ENCODE results near the gene HOXC12. TPM values are rescaled to one million over a fixed set of nuclear protein-coding genes. Genes with fewer than 3 reads are reported as not detected.

The HOXC12 gene
- total RNA-seq, 6 donors from 2014 or later = not detected

- TF ChIP-seq POLR2A (IDR thresholded peaks at IDR 0.05) = no peak
- TF ChIP-seq POLR2AphosphoS5 (IDR thresholded peaks at IDR 0.05) = no peak
- TF ChIP-seq, protein P1, sequence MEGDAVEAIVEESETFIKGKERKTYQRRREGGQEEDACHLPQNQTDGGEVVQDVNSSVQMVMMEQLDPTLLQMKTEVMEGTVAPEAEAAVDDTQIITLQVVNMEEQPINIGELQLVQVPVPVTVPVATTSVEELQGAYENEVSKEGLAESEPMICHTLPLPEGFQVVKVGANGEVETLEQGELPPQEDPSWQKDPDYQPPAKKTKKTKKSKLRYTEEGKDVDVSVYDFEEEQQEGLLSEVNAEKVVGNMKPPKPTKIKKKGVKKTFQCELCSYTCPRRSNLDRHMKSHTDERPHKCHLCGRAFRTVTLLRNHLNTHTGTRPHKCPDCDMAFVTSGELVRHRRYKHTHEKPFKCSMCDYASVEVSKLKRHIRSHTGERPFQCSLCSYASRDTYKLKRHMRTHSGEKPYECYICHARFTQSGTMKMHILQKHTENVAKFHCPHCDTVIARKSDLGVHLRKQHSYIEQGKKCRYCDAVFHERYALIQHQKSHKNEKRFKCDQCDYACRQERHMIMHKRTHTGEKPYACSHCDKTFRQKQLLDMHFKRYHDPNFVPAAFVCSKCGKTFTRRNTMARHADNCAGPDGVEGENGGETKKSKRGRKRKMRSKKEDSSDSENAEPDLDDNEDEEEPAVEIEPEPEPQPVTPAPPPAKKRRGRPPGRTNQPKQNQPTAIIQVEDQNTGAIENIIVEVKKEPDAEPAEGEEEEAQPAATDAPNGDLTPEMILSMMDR (IDR thresholded peaks at IDR 0.05) = no peak
- TF ChIP-seq EP300 (IDR thresholded peaks at IDR 0.05) = no peak
- 9 to 11% methylated on average over 32 to 33 of the region's 39 CpGs for WGBS, 2 donors
- peaks cover 0 to 83% (median 50%) of the 10 kb centered on the region in 4 donors for H3K27me3 ChIP-seq
- ATAC-seq (ENCODE audit: low FRiP score in 2 of 2) (no peak), DNase-seq (no peak)
- no peak overlapping the region for H3K27ac ChIP-seq
- peaks cover 0 to 21% (median 5%) of the 10 kb centered on the region in 4 donors for H3K4me1 ChIP-seq
- H3K36me3 ChIP-seq = no peaks in the 10 kb centered on the region
- H3K9me3 ChIP-seq = no peaks in the 10 kb centered on the region
- no peak overlapping the region for H3K4me3 ChIP-seq
Measured at GRCh38 chr12:53960187-53961024, 5.7 kb downstream of the HOXC12 start.

GRCh38 chr12:53961025-53961761 is 6.5 kb downstream of the HOXC12 start:
- no peaks in the 10 kb centered on the region for H3K36me3 ChIP-seq
- peaks cover 0 to 23% (median 6%) of the 10 kb centered on the region in 4 donors for H3K4me1 ChIP-seq
- peak in 1 of 2 donors; percentile 29 for ATAC-seq (ENCODE audit: low FRiP score in 2 of 2)
- TF ChIP-seq, protein P1 (IDR thresholded peaks at IDR 0.05) = no peak
- TF ChIP-seq POLR2AphosphoS5 (IDR thresholded peaks at IDR 0.05) (no peak), POLR2A (IDR thresholded peaks at IDR 0.05) (no peak), EP300 (IDR thresholded peaks at IDR 0.05) (no peak)
- H3K27me3 ChIP-seq = peaks cover 0 to 83% (median 51%) of the 10 kb centered on the region in 4 donors
- WGBS, 2 donors = 3% methylated on average over 34 of the region's 72 CpGs; no CpG with 5 or more reads in 1 of the 2 donors
- no peak overlapping the region for H3K27ac ChIP-seq
- no peak overlapping the region for H3K4me3 ChIP-seq
- peak in 1 of 2 donors; percentile 80 for DNase-seq
- no peaks in the 10 kb centered on the region for H3K9me3 ChIP-seq

DNA sequence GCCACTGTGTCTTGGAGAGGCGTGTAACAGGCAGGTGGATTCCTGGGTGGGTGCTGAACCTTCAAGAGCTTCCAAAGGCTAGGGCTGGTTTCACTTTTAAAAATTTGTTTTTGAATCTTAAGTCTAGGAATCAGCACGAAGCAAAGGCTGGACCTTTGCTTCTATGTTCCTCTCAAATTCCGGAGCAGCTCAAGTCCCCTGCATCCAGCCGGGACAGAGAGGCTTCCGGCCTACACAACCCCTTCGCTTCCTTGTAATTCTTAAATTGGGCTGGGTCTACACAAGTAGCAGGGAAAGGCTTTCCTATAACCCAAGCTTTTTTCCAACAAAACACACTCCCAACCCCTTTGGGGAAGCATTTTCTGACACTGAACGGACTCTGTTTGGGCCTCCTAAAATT is 8.3 kb downstream of the HOXC12 start:
- H3K9me3 ChIP-seq = no peaks in the 10 kb centered on the region

DNA sequence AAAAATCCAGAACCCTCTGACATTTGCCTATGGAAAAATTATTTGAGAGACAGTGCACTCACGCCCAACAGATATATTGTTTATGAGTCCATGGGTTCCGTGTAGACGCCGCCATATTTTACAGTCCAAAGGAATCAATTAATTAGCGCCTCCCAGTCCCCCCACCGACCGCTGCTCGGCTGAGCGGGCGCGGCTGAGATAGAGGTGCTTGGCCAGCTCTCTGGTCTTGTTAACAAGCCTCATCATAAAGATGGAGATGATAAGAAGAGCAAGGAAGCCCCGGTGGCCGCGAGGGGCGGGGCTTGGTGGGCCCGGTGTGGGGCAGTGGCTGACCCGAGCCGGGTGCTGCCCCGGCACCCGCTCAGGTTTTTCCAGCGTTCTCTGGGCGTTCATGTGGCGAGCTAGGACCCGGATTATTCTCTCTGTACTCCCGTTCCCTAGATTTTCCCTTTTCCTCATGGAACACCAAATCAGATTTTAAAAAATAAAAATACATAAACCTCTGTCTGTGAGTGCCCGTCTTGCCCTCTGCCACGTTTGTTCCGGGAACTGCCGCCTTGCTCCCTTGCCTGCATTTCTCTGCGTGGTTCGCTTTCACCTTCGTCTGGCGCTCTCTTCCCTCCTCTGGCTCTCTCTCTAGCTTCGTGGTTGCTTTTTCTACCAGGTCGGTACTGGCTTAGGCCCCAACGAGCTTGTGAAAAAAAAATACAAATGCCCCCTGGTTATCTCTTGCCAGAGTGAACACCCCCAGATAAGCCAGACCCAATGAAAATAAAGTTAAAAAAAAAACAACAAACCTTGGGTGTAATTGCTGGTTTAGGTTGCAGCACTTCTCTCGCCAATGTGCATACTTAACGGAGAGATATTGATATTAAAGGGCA is 9.0 kb downstream of the HOXC12 start:
- no peaks in the 10 kb centered on the region for H3K9me3 ChIP-seq
- ATAC-seq (ENCODE audit: low FRiP score in 2 of 2) = no peak
- no peak overlapping the region for H3K4me3 ChIP-seq
- no peak overlapping the region for H3K27ac ChIP-seq
- WGBS, 2 donors = 10 to 11% methylated on average over 30 to 38 of the region's 38 CpGs
- DNase-seq = peak in 1 of 2 donors; percentile 85
- no peaks in the 10 kb centered on the region for H3K36me3 ChIP-seq
- H3K4me1 ChIP-seq = peaks cover 0 to 29% (median 12%) of the 10 kb centered on the region in 4 donors
- H3K27me3 ChIP-seq = peaks cover 0 to 79% (median 43%) of the 10 kb centered on the region in 4 donors
- no peak for TF ChIP-seq EP300 (IDR thresholded peaks at IDR 0.05)
- TF ChIP-seq, protein P1 (IDR thresholded peaks at IDR 0.05) = no peak
- TF ChIP-seq POLR2A (IDR thresholded peaks at IDR 0.05) = no peak
- no peak for TF ChIP-seq POLR2AphosphoS5 (IDR thresholded peaks at IDR 0.05)

More for the DNA sequence above, 8.3 kb downstream of the HOXC12 start:
- no peak for DNase-seq
- TF ChIP-seq, protein P1 (IDR thresholded peaks at IDR 0.05) = no peak
- TF ChIP-seq POLR2AphosphoS5 (IDR thresholded peaks at IDR 0.05) (no peak), POLR2A (IDR thresholded peaks at IDR 0.05) (no peak), EP300 (IDR thresholded peaks at IDR 0.05) (no peak)
- no peak for ATAC-seq (ENCODE audit: low FRiP score in 2 of 2)
- H3K4me1 ChIP-seq = peaks cover 0 to 29% (median 12%) of the 10 kb centered on the region in 4 donors
- no peak overlapping the region for H3K27ac ChIP-seq
- peaks cover 0 to 81% (median 46%) of the 10 kb centered on the region in 4 donors for H3K27me3 ChIP-seq
- H3K36me3 ChIP-seq = no peaks in the 10 kb centered on the region
- no peak overlapping the region for H3K4me3 ChIP-seq
- WGBS, 2 donors = 24 to 30% methylated on average over 7 of the region's 7 CpGs

Data from upper lobe of left lung (tissue), 6 donors.